GM18951 (cell line): ENCODE results near the gene GLA.

Source experiments
- POLR2A ChIP-seq: IDR thresholded peaks from 4 replicates; pipeline ENCODE4 v1.6.1; 2011; ENCODE audit warnings: mild to moderate bottlenecking; ENCODE audit not compliant: insufficient read length, insufficient read depth; ENCODE audit errors: extremely low read depth
- in situ Hi-C: fragments of 300-500 bp; cut with MboI; formaldehyde crosslinking; loops from one replicate; pipeline ENCODE4 v1.12.0; 2022; ENCODE audit warnings: low sequenced_read_pairs, mixed read lengths, inconsistent platforms; ENCODE audit not compliant: unreplicated experiment

The GLA gene

DNA sequence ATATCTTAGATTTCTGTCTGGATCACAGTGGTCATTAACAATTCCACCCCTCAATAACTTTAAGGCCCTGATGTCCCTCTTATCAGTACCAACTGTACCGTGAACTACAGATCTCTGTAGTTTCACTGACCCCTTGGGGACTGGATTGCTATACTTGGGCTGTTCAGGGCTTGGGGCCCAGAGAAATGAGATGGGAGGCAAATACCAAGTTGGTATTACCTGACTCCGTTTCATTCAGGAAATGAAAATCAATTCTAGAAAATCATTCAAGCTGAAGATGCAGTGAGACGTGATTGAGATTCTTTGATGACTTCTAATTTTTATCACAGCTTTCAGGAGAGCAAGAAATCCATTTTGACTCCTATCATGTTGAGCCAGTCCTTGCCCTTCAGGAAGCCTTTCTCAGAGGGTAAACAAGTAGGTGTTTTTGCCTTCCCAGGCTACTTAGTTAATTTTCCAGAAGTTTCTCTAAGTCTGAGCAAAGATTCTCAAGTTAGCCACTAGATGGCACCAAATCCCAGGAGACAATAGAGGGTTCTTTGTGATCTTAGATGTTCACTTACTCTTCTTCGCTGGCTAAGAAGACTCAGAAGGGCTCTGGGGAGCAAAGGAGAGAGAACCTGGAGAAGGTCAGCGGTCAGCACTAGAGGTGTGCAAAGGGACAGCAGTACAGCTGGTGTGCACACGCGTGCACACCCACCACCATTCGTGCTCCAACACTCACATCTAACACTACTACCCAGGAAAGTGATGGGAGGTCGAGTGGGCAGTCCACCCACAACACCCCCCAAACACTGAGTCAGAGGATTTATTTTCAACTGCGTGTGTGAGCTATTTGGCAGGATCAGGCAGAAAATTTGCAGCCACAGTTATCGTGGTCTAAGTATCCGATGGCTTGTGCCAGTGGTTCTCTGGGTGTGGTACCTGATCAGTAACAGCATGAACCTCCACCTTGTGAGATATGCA, 7.7 kb upstream of the GLA start:
- no peak for TF ChIP-seq POLR2A

DNA sequence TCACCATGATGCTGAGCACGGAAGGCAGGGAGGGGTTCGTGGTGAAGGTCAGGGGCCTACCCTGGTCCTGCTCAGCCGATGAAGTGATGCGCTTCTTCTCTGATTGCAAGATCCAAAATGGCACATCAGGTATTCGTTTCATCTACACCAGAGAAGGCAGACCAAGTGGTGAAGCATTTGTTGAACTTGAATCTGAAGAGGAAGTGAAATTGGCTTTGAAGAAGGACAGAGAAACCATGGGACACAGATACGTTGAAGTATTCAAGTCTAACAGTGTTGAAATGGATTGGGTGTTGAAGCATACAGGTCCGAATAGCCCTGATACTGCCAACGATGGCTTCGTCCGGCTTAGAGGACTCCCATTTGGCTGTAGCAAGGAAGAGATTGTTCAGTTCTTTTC, 4.3 kb upstream of the GLA start:
- no peak for TF ChIP-seq POLR2A
- in situ Hi-C loops = loop anchor here (10.0 to 25.0 kb wide), 2 partner anchors 175 to 383 kb away; no protein-coding TSS in a partner anchor

More for the DNA sequence above, 7.7 kb upstream of the GLA start:
- in situ Hi-C loops = loop anchor here (10.0 to 25.0 kb wide), 2 partner anchors 172 to 379 kb away; no protein-coding TSS in a partner anchor

DNA sequence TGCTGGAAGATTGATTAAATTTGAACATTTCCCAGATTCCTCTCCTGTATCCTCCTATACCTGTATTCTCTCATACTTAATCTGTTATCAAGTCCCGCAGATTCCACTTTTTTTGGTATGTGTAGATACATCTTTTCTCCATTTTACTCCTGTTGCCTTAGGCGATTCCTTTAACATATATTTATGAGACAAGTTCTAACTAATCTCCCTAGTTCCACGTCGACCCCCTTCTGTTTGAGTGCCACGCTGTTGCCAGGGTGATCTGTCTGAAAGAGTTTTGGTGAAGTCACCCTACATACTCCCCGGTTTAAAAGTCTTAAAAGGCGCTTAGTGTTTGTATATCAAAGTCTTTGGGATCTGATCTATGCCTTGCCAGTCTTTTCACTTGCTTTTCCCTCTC, 2.7 kb upstream of the GLA start:
- in situ Hi-C loops = loop anchor here (10.0 to 25.0 kb wide), 2 partner anchors 177 to 384 kb away; no protein-coding TSS in a partner anchor
- TF ChIP-seq POLR2A = no peak

DNA sequence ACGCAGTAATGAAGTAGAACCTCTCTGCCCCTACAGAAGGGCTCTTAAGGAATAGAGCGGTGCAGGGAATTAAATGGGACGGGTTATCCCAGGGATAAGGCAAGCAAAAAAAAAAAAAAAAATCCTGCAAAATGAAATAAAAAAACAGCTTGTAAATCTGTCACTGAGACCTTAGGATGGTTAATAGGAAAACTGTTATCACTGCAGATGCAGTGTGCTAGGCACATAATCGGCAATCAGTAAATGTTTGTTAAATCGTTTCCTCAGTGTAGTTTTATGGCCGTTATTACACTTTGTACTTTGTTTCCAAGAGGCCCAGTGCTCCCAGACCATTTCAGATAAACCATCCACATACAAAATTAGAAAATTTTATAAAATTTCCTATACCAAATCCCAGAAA, 1.3 kb upstream of the GLA start:
- no peak for TF ChIP-seq POLR2A
- in situ Hi-C loops = loop anchor here (25.0 kb wide), 1 partner anchor 178 kb away; no protein-coding TSS in a partner anchor

DNA sequence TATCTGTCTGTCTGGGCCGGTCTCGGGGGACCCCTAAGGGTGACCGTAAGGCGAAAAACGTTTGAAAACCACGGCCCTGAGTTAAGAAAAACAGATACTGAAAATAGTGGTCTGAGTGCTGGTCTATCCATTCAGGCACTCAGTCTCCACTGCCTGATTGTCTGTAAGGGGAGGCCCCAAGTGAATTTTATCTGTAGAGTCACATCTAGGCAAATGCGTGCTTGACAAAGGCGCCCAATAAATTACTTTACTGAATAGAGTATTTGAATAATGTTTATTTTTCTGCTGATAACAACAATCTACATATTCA, 762 bp upstream of the GLA start:
- TF ChIP-seq POLR2A = no peak
- in situ Hi-C loops = loop anchor here (25.0 kb wide), 1 partner anchor 179 kb away; no protein-coding TSS in a partner anchor

DNA sequence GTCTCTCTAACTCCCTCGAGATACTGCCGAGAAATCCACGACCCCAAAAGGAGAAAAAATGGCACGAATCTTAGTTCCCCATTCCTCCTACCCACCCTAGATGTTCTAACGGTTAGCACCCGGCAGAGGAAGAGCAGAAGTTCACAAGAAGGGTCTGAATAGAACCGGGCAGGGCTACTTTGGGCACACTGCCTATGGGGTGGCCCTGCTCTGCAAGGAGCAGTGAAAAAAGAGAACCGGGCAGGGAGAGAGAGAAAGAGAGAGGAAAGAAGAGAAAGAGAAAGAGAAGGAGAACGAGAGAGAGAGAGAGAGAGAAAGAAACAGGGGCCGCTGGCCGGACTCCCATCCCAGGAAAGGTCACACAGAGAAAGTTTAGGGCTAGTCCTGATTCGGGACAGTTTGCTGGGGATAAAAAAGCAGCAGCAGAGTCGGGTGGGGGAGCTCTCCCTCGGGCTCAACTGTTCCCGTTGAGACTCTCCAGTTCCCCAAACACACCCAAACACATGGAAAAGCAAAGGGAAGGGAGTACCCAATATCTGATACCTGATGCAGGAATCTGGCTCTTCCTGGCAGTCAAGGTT, 468 bp downstream of the GLA start:
- in situ Hi-C loops = loop anchor here (25.0 kb wide), 1 partner anchor 180 kb away; no protein-coding TSS in a partner anchor
- no peak for TF ChIP-seq POLR2A

DNA sequence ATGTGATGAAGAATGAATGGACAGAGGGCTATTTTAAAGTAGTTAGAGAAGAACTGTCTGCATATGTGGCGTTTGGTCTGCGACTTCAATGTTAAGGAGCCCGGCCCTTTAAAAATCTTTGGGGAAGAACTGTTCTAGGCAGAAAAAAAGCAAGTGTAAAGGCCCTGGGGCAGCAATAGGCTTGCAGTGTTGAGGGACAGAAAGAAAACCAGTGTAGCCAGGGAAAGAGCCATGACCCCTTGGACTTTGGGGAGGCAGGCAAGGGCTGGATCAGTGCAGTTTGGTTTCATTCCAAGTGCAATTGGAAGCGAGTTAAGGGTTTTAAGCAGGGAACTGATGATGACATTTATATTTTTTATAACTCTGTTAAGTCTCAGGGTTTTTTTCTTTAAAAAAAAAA, 7.9 kb downstream of the GLA start:
- in situ Hi-C loops = loop anchor here (25.0 kb wide), 1 partner anchor 187 kb away; no protein-coding TSS in a partner anchor
- TF ChIP-seq POLR2A = no peak

DNA sequence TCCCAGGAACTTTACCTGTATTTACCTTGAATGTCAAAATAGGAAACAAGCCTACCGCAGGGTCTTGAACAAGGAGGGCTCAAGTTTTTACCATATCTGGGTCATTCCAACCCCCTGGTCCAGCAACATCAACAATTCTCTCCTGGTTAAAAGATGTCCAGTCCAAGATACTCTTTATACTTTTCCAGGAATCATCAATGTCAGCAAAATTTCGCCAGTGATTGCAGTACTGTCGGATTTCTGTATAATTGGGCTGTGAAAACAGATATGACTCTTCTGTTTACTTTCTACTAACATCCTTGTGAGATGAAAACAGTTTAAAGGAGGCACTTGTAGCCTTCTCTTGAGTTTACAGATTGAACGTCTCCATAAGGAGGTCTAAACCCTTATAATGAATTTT, 9.0 kb downstream of the GLA start:
- no peak for TF ChIP-seq POLR2A
- in situ Hi-C loops = no loop called here

DNA sequence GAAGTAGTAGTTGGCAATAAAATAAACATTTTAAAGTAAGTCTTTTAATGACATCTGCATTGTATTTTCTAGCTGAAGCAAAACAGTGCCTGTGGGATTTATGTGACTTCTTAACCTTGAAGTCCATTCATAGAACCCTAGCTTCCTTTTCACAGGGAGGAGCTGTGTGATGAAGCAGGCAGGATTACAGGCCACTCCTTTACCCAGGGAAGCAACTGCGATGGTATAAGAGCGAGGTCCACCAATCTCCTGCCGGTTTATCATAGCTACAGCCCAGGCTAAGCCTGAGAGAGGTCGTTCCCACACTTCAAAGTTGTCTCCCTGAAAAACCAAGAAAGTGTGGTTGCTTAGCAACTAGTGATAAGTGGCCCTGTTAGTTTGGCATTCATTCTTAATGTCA, 9.9 kb downstream of the GLA start:
- in situ Hi-C loops = no loop called here
- no peak for TF ChIP-seq POLR2A

DNA sequence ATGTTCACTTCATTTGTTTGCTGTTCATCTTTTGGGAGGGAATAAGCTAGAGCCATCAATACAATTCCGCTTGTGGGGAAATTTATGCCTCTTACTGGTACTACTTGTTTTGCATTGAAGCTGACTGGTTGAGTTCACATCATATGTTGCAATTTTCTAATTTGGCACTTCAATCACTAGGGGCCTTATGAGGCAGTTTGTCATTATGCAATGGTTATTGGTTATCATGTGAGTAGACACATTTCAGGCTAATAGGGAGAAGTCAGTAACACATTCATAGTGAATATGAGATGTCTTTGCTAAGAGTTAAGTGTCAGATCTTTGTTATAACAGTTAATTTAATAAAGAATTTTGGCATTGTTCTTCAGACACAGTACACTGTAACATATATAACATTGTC, 11.9 kb downstream of the GLA start:
- in situ Hi-C loops = no loop called here
- TF ChIP-seq POLR2A = no peak

DNA sequence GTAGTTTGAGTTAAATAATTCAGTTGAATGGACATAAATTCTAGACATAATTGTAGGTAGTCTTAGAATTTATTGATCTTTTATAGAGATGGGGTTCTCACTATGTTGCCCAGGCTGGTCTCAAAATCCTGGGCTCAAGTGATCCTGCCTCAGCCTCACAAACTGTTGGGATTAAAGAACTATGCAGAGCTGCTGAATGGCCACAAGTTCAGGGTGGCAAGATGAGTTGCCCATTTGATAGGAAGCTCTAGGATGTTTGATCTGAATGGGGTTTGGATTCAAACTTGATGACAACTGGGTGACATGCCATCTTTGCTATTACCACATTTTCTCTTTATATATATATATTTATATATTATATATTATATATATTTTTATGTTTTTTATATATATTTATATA, 13.4 kb downstream of the GLA start:
- no peak for TF ChIP-seq POLR2A
- in situ Hi-C loops = no loop called here

DNA sequence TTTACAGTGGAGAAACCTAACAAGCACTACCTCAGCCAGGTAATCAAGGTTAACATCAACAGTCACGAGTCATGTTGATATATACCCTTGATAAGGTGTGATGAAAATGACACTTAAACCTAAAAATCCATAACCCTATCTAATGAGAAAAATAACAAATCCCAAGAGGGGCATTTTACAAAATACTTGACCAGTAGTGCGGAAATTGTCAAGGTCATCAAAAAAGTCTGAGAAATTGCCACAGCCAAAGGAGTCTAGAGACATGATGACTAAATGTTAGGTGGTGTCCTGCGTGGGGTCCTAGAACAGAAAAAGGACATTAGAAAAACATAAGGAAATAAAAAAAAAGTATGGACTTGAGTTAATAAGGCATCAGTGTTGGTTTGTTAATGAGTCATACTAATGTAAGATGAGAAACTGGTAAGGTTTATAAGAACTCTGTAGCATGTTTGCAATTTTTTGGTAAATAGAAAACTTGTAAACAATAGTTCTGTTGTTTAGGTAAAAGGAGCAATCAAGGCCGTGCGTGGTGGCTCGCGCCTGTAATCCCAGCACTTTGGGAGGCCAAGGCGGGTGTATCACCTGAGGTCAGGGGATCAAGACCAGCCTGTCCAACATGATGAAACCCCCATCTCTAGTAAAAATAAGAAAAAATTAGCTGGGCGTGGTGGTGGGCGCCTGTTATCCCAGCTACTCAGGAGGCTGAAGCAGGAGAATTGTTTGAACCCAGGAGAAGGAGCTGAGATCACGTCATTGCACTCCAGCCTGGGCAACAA, 14.0 kb downstream of the GLA start:
- TF ChIP-seq POLR2A = no peak
- in situ Hi-C loops = no loop called here

DNA sequence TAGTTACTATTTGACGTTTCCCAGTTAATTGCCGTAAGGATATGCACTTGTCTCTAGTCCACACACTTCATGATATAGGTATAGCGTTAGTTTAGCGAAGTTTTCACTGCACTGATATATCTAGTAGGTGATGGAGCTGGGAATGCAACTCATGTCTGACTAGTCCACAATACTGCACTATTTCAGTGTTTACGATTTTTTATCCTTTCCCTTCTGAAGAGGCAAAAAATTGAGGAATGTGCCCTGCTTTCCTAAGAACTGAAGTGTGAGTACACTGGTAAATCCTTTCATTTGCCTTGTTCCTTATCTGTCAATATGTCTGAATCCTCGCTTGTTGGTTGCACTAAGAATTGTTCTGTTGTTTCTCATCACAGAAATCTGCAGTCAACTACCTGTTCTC, 15.9 kb downstream of the GLA start:
- in situ Hi-C loops = no loop called here

More for the DNA sequence above, 15.9 kb downstream of the GLA start:
- TF ChIP-seq POLR2A = peak; percentile 5
